HepG2 (cell line): ENCODE results near the gene TCF12.

ENCODE experiments used
- CBFB ChIP-seq: sonication (generic); formaldehyde crosslinking; IDR thresholded peaks from 2 replicates; pipeline ENCODE4 v1.4.0; 2020; ENCODE audit warnings: missing genetic modification reagents
- CREM ChIP-seq, 2 experiments: sonication (generic) in 1 of 2; formaldehyde crosslinking in 1 of 2; IDR thresholded peaks; 2 replicates each; pipeline versions ENCODE4 v1.4.0 to v1.6.1; 2016 to 2020; ENCODE audit warnings: antibody characterized with exemption in 1 of 2, mild to moderate bottlenecking in 1 of 2, missing genetic modification reagents in 1 of 2
- NR0B2 ChIP-seq: sonication (generic); formaldehyde crosslinking; IDR thresholded peaks from 2 replicates; pipeline ENCODE4 v1.4.0; 2020; ENCODE audit warnings: mild to moderate bottlenecking, missing genetic modification reagents
- PHF20 ChIP-seq: sonication (generic); formaldehyde crosslinking; IDR thresholded peaks from 2 replicates; pipeline ENCODE4 v1.5.0; 2020; ENCODE audit warnings: mild to moderate bottlenecking, missing genetic modification reagents
- SIN3A ChIP-seq: IDR thresholded peaks from 2 replicates; pipeline ENCODE4 v1.6.1; 2011; ENCODE audit warnings: low read depth, mild to moderate bottlenecking, control low read depth, low read length, borderline replicate concordance
- ZBTB8A ChIP-seq: sonication (generic); formaldehyde crosslinking; IDR thresholded peaks from 2 replicates; pipeline ENCODE4 v1.4.0; 2020; ENCODE audit warnings: mild to moderate bottlenecking, low read depth, missing genetic modification reagents, borderline replicate concordance
- TF ChIP-seq, protein P1 (sequence below): sonication (generic); formaldehyde crosslinking; IDR thresholded peaks from 2 replicates; pipeline ENCODE4 v1.5.0; 2020; ENCODE audit warnings: mild to moderate bottlenecking, missing genetic modification reagents, moderate library complexity

DNA sequence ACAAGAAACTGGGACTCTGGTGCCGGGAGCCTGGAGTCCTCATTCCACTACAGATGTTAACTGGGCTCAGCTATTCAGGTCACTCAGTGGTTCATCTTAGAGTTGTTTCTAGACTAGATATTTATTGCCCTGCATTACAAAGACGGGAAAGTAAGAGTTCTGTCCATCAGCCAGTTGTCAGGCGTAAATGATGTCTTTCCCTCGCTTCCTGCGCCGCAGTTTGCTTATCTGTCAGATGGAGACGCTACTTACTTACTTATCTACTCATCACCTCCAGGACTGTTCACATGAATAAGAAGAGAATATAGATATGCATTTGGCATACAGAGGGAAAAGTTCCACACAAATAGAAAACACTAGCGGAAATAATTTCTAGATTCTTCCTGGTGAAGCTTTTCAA lies 410.0 kb downstream of the TCF12 start:
- no peak for TF ChIP-seq ZBTB8A
- TF ChIP-seq, protein P1, sequence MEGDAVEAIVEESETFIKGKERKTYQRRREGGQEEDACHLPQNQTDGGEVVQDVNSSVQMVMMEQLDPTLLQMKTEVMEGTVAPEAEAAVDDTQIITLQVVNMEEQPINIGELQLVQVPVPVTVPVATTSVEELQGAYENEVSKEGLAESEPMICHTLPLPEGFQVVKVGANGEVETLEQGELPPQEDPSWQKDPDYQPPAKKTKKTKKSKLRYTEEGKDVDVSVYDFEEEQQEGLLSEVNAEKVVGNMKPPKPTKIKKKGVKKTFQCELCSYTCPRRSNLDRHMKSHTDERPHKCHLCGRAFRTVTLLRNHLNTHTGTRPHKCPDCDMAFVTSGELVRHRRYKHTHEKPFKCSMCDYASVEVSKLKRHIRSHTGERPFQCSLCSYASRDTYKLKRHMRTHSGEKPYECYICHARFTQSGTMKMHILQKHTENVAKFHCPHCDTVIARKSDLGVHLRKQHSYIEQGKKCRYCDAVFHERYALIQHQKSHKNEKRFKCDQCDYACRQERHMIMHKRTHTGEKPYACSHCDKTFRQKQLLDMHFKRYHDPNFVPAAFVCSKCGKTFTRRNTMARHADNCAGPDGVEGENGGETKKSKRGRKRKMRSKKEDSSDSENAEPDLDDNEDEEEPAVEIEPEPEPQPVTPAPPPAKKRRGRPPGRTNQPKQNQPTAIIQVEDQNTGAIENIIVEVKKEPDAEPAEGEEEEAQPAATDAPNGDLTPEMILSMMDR: no peak
- TF ChIP-seq CBFB (CRISPR knock-in tag): no peak
- no peak for TF ChIP-seq PHF20 (CRISPR knock-in tag)
- TF ChIP-seq CREM (IDR thresholded peaks at IDR 0.05): no peak
- no peak for TF ChIP-seq CREM (CRISPR knock-in tag; IDR thresholded peaks at IDR 0.05)
- no peak for TF ChIP-seq NR0B2 (CRISPR knock-in tag)
- no peak for TF ChIP-seq SIN3A
